T47D (cell line): Measurements from ENCODE around the gene EIF3B.
"Not testable (repeated sequence)": the region's sequence is repeated elsewhere in the genome, so short reads cannot be mapped to it uniquely, and the experiment has no call there.

Source experiments
- DNase-seq, 2 experiments: peaks; one replicate each; pipeline versions ENCODE4 v3.0.0 to v3.0.0-alpha.2; 2011 to 2012; ENCODE audit warnings: low read depth in 1 of 2, low spot score in 1 of 2
- JUND ChIP-seq: IDR thresholded peaks from 2 replicates; pipeline ENCODE4 v1.6.1; 2012; ENCODE audit warnings: low read depth
- in situ Hi-C: cut with HindIII; loops from 2 replicates; pipeline ENCODE4 v1.10.0; 2016; ENCODE audit warnings: low sequenced_read_pairs, low pct_unique_long_range_greater_than_20kb

EIF3B gene

DNA sequence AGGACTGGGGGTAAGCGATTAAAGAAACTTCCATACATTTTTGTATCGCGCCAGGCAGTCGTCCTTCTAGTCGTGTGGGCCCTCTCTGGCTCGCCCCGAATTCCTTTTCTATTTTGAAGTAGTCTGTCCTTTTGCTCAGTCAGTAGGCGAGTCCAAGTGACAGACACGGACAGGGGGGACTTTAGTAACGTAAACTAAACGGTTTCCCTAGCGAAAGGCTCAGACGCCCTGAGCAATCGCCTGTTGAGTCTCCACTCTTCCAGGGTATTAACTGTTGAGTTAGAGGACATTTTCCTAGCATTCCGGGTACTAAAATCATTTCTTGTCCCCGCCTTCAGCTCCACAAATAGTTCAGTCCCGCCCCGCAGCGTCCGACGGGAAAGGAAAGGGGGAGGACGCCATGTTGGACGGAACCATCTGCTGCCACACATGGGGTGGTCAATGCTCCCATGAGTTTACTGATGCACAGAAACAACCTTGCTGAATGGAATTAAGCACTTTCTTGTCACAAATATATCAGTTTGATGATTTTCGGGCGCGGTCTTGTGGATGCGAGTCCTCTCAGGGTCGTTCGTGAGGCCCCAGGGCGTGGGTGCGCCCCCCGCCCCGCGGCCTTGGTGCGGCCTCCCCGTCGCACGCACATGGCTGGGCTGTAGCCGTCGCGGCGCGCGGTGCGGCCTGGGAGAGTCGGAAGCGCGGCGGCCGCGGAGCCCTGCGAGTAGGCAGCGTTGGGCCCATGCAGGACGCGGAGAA lies at the start of gene EIF3B:
Gene EIF3B, plus strand, starts transcription at position 642 of the 753 bp plus-strand sequence. Its CDS starts 95 bp downstream, at position 737.
- TF ChIP-seq JUND, result peak; percentile 33
- in situ Hi-C loops, result no loop called here

DNA sequence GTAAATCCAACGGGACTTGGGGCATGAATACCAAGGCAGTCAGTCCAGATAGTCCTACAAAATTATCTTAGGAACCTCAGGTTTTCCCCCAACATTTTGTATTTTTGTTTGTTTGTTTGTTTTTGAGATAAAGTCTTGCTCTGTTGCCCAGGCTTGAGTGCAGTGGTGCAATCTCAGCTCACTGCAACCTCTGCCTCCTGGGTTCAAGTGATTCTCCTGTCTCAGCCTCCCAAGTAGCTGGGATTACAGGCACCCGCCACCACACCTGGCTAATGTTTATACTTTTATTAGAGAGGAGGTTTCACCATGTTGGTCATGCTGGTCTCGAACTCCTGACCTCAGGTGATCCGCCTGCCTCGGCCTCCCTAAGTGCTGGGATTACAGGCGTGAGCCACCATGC lies 49.4 kb upstream of the EIF3B start:
- DNase-seq, in situ Hi-C loops: not testable (repeated sequence)

More for the DNA sequence above, at the start of gene EIF3B:
- peak; percentile 98 to 99 for DNase-seq

DNA sequence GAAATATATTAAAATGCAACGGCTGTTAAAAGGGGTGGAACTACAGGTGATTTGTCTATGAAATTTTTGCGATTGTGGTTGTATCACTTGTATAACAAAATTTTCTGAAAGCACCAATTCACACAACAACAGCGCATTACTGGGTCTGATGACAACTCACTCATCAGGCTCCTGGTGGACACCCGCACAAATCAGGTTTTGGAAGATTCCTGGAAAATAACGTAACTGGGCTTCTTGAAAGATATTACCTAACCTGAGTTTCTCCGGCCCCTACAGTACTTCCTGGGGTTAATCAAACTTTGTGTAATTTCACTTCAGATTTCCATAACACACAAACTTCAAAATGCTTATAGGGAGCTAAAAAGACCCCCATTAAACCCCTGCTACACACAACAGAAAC lies 47.9 kb upstream of the EIF3B start:
- DNase-seq, result no peak
- in situ Hi-C loops, result no loop called here
- no peak for TF ChIP-seq JUND

- in situ Hi-C loops, result no loop called here
- no peak for DNase-seq
- TF ChIP-seq JUND, result no peak
Observed at GRCh38 chr7:2307690-2308107, 46.9 kb upstream of the EIF3B start.

DNA sequence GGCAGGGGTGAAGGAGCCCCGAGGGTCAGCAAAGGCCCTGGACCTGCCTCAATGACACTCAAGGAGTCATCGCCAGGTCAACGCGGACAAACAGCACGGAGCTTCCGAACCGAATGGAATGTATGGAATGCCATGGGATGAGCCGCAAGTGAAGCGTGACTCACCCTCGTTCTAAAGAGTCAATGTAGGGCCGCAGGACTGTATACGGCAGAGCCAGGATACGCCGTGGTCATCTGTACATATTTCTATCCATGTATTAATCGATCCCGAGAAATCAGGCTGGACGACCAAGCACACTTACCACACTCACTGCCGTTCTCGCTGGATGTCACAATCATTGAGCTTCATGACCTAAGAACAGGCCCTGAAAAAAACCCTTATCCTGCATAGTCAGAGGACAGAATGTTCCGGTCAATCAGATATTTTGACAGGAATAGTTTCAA lies 44.7 kb upstream of the EIF3B start:
- peak; percentile 52 to 94 for DNase-seq
- in situ Hi-C loops, result no loop called here
- no peak for TF ChIP-seq JUND

DNA sequence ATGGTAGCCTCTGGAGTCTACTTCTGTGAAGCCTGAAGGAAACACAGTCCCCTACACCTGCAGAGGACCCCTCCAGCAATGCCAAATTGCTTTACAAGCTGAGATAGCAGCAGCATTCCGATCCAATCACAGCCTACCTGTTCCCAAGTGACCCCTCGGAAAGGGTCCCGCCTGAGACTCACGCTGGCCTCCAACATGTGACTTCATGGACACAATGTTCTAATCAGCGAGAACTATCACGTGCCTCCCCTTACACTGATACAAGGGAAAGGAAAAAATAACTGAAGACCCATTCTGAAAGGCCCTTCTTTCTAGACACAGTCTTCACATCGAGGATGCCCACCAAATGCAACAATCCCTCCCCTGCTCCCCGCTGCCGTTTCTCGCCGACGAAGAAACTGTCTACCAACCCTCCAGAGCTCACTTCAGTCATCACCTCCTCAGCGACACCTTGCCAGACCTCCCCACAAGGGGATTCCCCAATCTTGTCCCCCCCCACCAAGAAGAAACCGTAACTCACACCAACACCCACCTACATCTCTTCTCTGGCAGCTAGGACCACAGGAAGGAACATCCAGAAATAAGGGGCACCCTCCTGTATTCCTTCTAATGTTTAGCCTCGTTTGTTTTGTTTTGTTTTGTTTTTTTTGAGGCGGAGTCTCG lies 42.2 kb upstream of the EIF3B start:
- DNase-seq, result no peak
- in situ Hi-C loops, result no loop called here
- TF ChIP-seq JUND, result no peak

GRCh38 chr7:2313450-2314208 lies 41.0 kb upstream of the EIF3B start:
- no peak for TF ChIP-seq JUND
- in situ Hi-C loops, result no loop called here
- peak; percentile 46 to 56 for DNase-seq

DNA sequence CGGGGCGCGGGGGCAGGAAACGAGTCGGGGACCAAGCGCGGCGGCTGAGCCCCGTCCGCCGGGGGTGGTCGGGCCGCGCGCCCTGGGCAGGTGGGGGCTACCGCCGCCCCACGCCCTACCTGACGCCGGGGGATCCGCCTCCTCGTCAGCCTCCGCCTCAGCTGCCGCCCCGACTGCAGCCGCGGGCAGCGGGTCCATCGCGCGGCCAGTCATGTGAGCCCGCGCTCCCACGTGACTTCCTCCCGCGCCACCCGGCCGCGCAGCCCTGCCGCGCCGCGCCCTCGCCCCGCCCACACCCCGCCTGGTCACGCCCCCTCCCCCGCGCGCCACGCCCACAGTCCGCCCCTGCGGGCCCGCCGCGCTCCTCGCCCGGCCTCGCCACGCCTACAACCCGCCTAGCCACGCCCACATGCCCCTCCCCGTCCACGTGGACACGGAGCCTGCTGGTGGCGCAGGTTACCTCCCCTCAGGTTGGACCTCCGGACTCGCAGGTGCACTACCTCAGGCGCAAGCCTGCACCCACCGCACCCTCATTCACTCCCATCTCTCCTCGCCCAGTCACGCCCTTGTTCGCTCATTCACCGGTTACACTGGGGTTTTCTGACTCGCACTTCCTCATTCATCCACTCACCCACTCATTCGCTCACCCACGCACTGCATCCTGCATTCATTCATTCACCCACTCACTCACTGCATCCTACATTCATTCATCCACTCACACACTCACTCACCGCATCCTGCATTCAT lies 40.2 kb upstream of the EIF3B start, which contains the start of gene SNX8:
Gene SNX8, minus strand, starts transcription at position 233 of the 747 bp plus-strand sequence. Its CDS starts 20 bp downstream, at position 213.
- in situ Hi-C loops, result no loop called here
- DNase-seq, result peak; percentile 95 to 98
- no peak for TF ChIP-seq JUND

- DNase-seq, in situ Hi-C loops: not testable (repeated sequence)
Observed at GRCh38 chr7:2314956-2315530, 39.6 kb upstream of the EIF3B start.

DNA sequence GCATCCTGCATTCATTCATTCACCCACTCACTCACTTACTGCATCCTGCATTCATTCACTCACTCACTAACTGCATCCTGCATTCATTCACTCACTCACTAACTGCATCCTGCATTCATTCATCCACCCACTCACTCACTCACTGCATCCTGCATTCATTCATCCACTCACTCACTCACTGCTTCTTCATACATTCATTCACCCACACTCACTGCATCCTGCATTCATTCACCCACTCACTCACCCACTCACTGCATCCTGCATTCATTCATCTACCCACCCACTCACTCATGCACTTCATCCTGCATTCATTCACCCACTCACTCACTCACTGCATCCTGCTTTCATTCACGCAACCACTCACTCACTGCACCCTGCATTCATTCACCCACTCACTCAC lies 38.8 kb upstream of the EIF3B start:
- DNase-seq, result no peak
- in situ Hi-C loops, result no loop called here
- no peak for TF ChIP-seq JUND

GRCh38 chr7:2316578-2316977 lies 38.0 kb upstream of the EIF3B start:
- DNase-seq, result no peak
- in situ Hi-C loops, result no loop called here
- TF ChIP-seq JUND, result no peak

DNA sequence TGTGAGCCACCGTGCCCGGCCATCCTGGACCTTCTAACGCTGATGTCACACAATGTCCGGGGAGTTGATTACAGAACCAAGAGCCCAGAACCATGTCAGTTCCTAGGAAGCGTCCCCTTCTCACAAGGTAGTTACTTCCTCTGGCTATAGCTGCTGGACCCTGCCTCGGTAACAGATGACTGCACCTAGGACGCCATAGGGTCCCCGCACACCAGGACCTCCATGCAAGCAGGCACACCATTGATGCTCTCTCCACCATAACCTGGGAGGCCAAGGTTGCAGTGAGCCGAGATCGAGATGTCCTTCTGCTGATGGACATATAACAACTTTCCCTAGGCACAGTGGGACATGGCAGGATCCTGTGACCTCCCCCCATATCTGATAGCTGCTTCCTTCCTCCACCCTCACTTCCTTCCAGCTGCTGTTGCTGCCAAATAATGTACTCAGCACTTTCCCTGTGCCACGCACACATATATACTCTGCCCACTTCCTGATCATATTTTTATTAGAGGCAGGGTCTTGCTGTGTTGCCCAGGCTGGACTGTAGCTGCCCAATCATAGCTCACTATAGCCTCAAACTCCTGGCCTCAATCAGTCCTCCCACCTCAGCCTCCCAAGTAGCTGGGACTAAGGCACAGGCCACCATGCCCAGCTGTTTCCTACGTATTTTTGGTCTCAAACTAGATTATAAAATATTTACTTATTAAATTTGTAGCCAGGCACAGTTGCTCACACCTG lies 36.9 kb upstream of the EIF3B start:
- in situ Hi-C loops, result no loop called here
- no peak for DNase-seq
- no peak for TF ChIP-seq JUND
